GM23338 (cell line): ENCODE data around the gene SNN. TPM values are rescaled to one million over a fixed set of nuclear protein-coding genes. Genes with fewer than 3 reads are reported as not detected.

ENCODE experiments used
- ATAC-seq: fragments of 200-7000 bp; cut with Tn5 transposase; 3 replicates; pipeline ENCODE4 v1.9.1; 2020
- DNase-seq: peaks from one replicate; pipeline ENCODE4 v3.0.0-alpha.2; 2015; ENCODE audit warnings: low spot score
- H2AFZ ChIP-seq: fragments of 200-600 bp; sonication (generic); 2 replicates; pipeline ENCODE4 v1.8.0; 2016; ENCODE audit warnings: antibody characterized with exemption, mild to moderate bottlenecking, moderate library complexity
- H3F3A ChIP-seq: fragments of 200-600 bp; sonication (generic); replicated peaks from 2 replicates; pipeline ENCODE4 v1.8.0; 2017; ENCODE audit warnings: antibody characterized with exemption, mixed run types, low read depth
- H3K27ac ChIP-seq: fragments of 200-600 bp; sonication (generic); 2 replicates; pipeline ENCODE4 v1.6.1; 2016; ENCODE audit warnings: low read depth
- H3K27me3 ChIP-seq: fragments of 200-600 bp; sonication (generic); 2 replicates; pipeline ENCODE4 v1.8.0; 2016; ENCODE audit warnings: mild to moderate bottlenecking, mixed run types, moderate library complexity; ENCODE audit not compliant: insufficient read depth
- H3K36me3 ChIP-seq: fragments of 200-600 bp; sonication (generic); 2 replicates; pipeline ENCODE4 v1.8.0; 2016; ENCODE audit warnings: mild to moderate bottlenecking; ENCODE audit not compliant: insufficient read depth
- H3K4me1 ChIP-seq: fragments of 200-600 bp; sonication (generic); 2 replicates; pipeline ENCODE4 v1.8.0; 2016; ENCODE audit warnings: mild to moderate bottlenecking, moderate library complexity; ENCODE audit not compliant: insufficient read depth
- H3K4me2 ChIP-seq: fragments of 200-600 bp; sonication (generic); 2 replicates; pipeline ENCODE4 v1.7.1; 2017; ENCODE audit warnings: mixed run types
- H3K4me3 ChIP-seq: fragments of 200-600 bp; sonication (generic); 2 replicates; pipeline ENCODE4 v1.6.1; 2016; ENCODE audit warnings: mixed run types
- H3K79me2 ChIP-seq: fragments of 200-600 bp; sonication (generic); replicated peaks from 2 replicates; pipeline ENCODE4 v1.8.0; 2017; ENCODE audit warnings: mild to moderate bottlenecking; ENCODE audit not compliant: insufficient read depth
- H3K9me2 ChIP-seq: fragments of 200-600 bp; sonication (generic); 2 replicates; pipeline ENCODE4 v1.8.0; 2017; ENCODE audit not compliant: insufficient read depth
- H4K20me1 ChIP-seq: fragments of 200-600 bp; sonication (generic); replicated peaks from 2 replicates; pipeline ENCODE4 v1.8.0; 2017; ENCODE audit warnings: mild to moderate bottlenecking; ENCODE audit not compliant: insufficient read depth
- H3K27ac Mint-ChIP-seq: 2 replicates; pipeline ENCODE4 v1.8.0; 2020; ENCODE audit warnings: inconsistent platforms, mild to moderate bottlenecking, moderate library complexity, mixed read lengths
- H3K27me3 Mint-ChIP-seq: 3 replicates; pipeline ENCODE4 v1.8.0; 2022; ENCODE audit warnings: low read depth, mild to moderate bottlenecking, moderate library complexity, mixed read lengths, inconsistent platforms; ENCODE audit not compliant: insufficient read depth, poor library complexity
- H3K36me3 Mint-ChIP-seq: 3 replicates; pipeline ENCODE4 v1.8.0; 2021; ENCODE audit warnings: low read depth, mild to moderate bottlenecking, inconsistent platforms, moderate library complexity, mixed read lengths
- H3K4me1 Mint-ChIP-seq: 3 replicates; pipeline ENCODE4 v1.8.0; 2020; ENCODE audit warnings: mild to moderate bottlenecking, inconsistent platforms, mixed read lengths
- H3K4me3 Mint-ChIP-seq: 3 replicates; pipeline ENCODE4 v1.8.0; 2021; ENCODE audit warnings: moderate library complexity, mild to moderate bottlenecking, inconsistent platforms, mixed read lengths
- H3K9me3 Mint-ChIP-seq: 3 replicates; pipeline ENCODE4 v1.8.0; 2020; ENCODE audit warnings: moderate library complexity, mild to moderate bottlenecking, inconsistent platforms, mixed read lengths
- CREB1 ChIP-seq: fragments of 250-450 bp; sonication (Bioruptor Pico); IDR thresholded peaks from 2 replicates; pipeline ENCODE4 v1.5.0; 2020; ENCODE audit warnings: low read depth, mild to moderate bottlenecking, moderate library complexity
- CTCF ChIP-seq, 2 experiments: fragments of 200-600 bp in 1 of 2; sonication (generic) in 1 of 2; conservative IDR thresholded peaks; 2 replicates each; pipeline versions ENCODE4 v1.5.1 to v1.6.1; 2016 to 2017; ENCODE audit warnings: antibody characterized with exemption in 2 of 2, low read depth in 2 of 2, mild to moderate bottlenecking in 2 of 2, moderate library complexity in 1 of 2
- ETS1 ChIP-seq: IDR thresholded peaks from 2 replicates; pipeline ENCODE4 v1.6.1; 2016; ENCODE audit warnings: antibody characterized with exemption
- EZH2 ChIP-seq: fragments of 200-600 bp; sonication (generic); IDR thresholded peaks from one replicate; pipeline ENCODE4 v1.8.0; 2017; ENCODE audit warnings: antibody characterized with exemption, mild to moderate bottlenecking, low read depth; ENCODE audit not compliant: unreplicated experiment
- EZH2phosphoT487 ChIP-seq: fragments of 200-600 bp; sonication (generic); IDR thresholded peaks from one replicate; pipeline ENCODE4 v1.8.1; 2018; ENCODE audit warnings: antibody characterized with exemption; ENCODE audit not compliant: unreplicated experiment
- JUNB ChIP-seq: IDR thresholded peaks from one replicate; pipeline ENCODE4 v1.6.1; 2016; ENCODE audit warnings: antibody characterized with exemption; ENCODE audit not compliant: unreplicated experiment
- NANOG ChIP-seq: IDR thresholded peaks from 2 replicates; pipeline ENCODE4 v1.6.1; 2016; ENCODE audit warnings: antibody characterized with exemption, borderline replicate concordance
- POLR2AphosphoS5 ChIP-seq: IDR thresholded peaks from 2 replicates; pipeline ENCODE4 v1.6.1; 2016; ENCODE audit warnings: antibody characterized with exemption, low read depth
- REST ChIP-seq: IDR thresholded peaks from one replicate; pipeline ENCODE4 v1.6.1; 2018; ENCODE audit warnings: antibody characterized with exemption; ENCODE audit not compliant: unreplicated experiment
- STAT1 ChIP-seq: IDR thresholded peaks from one replicate; pipeline ENCODE4 v1.6.1; 2016; ENCODE audit warnings: antibody characterized with exemption; ENCODE audit not compliant: unreplicated experiment
- ZNF114 ChIP-seq: fragments of 250-450 bp; sonication (Bioruptor Pico); IDR thresholded peaks from 2 replicates; pipeline ENCODE4 v1.5.0; 2020; ENCODE audit warnings: mild to moderate bottlenecking, moderate library complexity
- ZNF331 ChIP-seq: fragments of 250-450 bp; sonication (Bioruptor Pico); IDR thresholded peaks from 2 replicates; pipeline ENCODE4 v1.5.0; 2020; ENCODE audit warnings: low read depth, mild to moderate bottlenecking, moderate library complexity
- ZNF462 ChIP-seq: fragments of 250-450 bp; sonication (Bioruptor Pico); IDR thresholded peaks from 2 replicates; pipeline ENCODE4 v1.5.0; 2020; ENCODE audit warnings: mild to moderate bottlenecking, moderate library complexity
- polyA plus RNA-seq: library from polyadenylated mRNA; unstranded; fragments of >200 nt; fragmentation: Nextera tagmentation; extraction: Ambion mirVana; gene quantifications from 2 replicates; pipeline ENCODE4 v1.2.1, GENCODE V29; 2016
- total RNA-seq: library from RNA; depleted of rRNA; stranded (reverse); fragments of >200 nt; shearing (Covaris generic); gene quantifications from 2 replicates; pipeline ENCODE4 v1.2.3, GENCODE V29; 2014

The SNN gene
- total and polyA plus RNA-seq, 2 experiments from 2014 or later = 19.0 to 63.3 TPM

GRCh38 chr16:11700264-11701029, 32.2 kb downstream of the SNN start:
- Histone ChIP-seq H3K27ac (no peak overlapping the region), H4K20me1 (peaks cover 4% of the 10 kb centered on the region), H3K36me3 (peaks cover 5% of the 10 kb centered on the region; the same call in 1 of the 2 replicates), H3K27me3 (no peaks in the 10 kb centered on the region), H2AFZ (no peak overlapping the region), H3F3A (no peaks in the 10 kb centered on the region), H3K4me2 (no peak overlapping the region), H3K9me2 (no peaks in the 10 kb centered on the region), H3K79me2 (no peaks in the 10 kb centered on the region), H3K4me3 (no peak overlapping the region), H3K4me1 (no peaks in the 10 kb centered on the region)
- Mint-ChIP-seq H3K4me1 (no peaks in the 10 kb centered on the region), H3K36me3 (peaks cover 5% of the 10 kb centered on the region; the same call in 2 of the 3 replicates), H3K27me3 (no peaks in the 10 kb centered on the region), H3K4me3 (no peak overlapping the region), H3K9me3 (no peaks in the 10 kb centered on the region), H3K27ac (no peak overlapping the region)
- DNase-seq (no peak), ATAC-seq (no peak)
- no peak for TF ChIP-seq CREB1 (CRISPR knock-in tag)
- TF ChIP-seq POLR2AphosphoS5 = no peak
- TF ChIP-seq CTCF (conservative IDR thresholded peaks at IDR 0.05; ENCODE audit: low read depth in 2 of 2) = no peak
- no peak for TF ChIP-seq ETS1
- no peak for TF ChIP-seq ZNF114 (CRISPR knock-in tag)
- no peak for TF ChIP-seq EZH2
- no peak for TF ChIP-seq REST
- TF ChIP-seq EZH2phosphoT487 = no peak
- TF ChIP-seq JUNB = no peak
- TF ChIP-seq NANOG = no peak
- no peak for TF ChIP-seq ZNF462 (CRISPR knock-in tag)
- TF ChIP-seq ZNF331 (CRISPR knock-in tag) = no peak
- no peak for TF ChIP-seq STAT1
